COLO668 (cell line): ENCODE data around the gene RNF141.
A peak's percentile ranks its signal among the peaks of the same experiment; 100 is the strongest.

ENCODE experiments used
- DNase-seq: peaks from one replicate; lab custom pipeline; 2025; ENCODE audit not compliant: unreplicated experiment; lab: John Stamatoyannopoulos, UW

RNF141 gene

DNA sequence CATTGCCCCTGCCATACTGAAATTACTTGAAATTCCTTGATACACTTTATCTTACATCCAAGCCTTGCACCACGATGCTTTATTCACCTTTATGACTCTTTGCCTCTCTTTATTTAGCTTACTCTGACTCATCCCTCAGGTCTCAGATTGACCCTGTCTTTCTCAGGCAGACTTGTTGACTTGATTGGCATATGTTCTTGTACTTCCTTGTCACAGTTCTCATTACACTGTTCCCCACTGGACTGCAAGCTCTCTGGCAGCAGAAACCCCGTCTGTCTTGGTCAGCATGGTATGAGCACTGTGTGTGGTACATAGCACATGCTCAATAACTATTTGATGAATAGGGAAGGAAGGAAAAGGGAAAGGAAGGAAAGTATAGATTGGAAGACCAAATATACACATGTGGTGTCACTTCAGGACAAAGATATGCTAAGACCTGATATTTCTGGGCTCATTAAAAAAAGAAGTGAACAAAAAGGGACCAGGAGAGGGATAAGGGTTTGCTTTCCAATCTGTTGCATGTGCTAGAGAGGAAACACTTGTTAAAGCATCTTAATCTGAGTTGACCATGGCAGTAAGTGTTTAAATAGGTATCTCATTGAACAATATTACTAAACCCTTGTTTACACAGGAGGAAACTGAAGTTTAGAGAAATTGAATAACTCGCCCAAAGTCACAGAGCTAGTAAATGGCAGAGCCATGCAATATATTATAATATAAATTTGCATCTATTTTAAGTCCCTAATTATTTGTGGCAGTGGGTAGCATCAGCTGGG lies 20.2 kb upstream of the RNF141 start:
- no peak for DNase-seq

DNA sequence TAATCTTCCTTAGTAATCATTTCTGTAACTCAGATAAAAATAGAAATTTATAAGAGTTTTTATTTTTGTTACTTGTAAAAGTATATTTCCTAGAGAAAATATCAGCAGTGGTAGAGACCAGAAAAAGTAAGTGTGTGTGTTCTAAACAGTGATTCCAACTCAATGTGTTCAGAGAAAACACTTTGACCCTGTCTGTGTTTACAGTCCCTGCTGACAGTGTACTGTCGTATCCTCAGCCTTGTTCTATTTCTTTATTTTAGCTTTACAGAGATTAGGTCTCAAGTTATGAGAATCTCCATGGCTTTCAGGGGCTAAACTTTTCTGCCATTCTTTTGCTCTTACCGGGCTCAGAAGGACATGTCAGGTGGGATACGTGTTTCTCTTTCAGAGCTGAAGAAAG lies 17.3 kb upstream of the RNF141 start:
- DNase-seq, result no peak

DNA sequence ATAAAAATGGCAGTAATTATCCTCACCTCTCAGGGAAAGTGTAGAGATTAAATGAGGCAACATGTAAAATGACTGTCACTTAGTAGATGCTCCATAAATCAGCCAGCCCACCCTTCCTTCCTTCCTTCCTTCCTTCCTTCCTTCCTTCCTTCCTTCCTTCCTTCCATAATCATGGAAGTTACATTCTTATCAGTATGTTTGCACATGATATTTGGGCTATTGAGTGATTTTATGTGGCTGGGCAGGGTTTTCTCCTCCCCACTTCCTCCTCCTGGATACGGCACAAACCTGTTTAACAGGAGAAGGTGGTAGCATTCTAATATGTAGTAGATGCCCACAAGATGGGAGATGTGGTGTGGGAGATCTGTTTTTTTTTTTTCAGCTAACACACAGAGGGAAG lies 15.6 kb upstream of the RNF141 start:
- DNase-seq, result no peak

DNA sequence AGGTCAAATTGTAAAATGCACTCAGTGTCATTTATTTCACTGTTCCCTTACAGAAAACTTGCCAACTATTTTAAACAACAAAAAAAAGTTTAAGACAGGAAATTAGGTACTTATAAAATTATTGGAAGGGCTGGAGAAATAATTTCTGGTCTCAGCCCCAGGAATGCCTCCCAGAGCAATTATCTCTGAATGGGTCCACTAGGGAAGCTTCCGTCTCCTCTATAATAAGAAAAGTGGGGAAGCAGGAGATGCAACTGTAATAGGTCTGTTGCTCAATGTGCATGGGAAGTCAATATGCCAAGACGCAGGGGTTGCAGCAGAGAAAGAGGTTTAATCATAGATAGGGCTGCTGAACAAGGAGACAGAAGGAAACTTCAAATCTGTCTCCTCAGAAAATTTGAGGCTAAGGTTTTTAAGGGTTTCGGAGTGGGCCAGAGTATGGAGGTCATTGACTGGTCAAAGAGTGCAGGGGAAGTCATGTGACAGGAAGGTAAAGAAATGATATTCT lies 10.9 kb upstream of the RNF141 start:
- no peak for DNase-seq

DNA sequence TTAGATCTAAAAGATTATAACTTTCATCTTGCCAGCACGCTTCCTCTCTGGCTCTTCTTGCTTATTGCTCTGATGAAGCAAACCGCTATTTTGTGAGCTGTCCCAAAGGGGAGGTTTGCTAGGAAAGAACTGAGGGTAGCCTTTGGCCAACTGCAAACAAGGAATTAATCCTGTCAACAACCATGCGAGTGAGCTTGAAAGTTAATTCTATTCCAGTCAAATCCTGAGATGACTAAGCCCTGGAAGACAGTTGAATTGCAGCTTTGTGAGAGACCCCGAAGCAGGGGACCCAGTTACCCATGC lies 10.3 kb upstream of the RNF141 start:
- no peak for DNase-seq

DNA sequence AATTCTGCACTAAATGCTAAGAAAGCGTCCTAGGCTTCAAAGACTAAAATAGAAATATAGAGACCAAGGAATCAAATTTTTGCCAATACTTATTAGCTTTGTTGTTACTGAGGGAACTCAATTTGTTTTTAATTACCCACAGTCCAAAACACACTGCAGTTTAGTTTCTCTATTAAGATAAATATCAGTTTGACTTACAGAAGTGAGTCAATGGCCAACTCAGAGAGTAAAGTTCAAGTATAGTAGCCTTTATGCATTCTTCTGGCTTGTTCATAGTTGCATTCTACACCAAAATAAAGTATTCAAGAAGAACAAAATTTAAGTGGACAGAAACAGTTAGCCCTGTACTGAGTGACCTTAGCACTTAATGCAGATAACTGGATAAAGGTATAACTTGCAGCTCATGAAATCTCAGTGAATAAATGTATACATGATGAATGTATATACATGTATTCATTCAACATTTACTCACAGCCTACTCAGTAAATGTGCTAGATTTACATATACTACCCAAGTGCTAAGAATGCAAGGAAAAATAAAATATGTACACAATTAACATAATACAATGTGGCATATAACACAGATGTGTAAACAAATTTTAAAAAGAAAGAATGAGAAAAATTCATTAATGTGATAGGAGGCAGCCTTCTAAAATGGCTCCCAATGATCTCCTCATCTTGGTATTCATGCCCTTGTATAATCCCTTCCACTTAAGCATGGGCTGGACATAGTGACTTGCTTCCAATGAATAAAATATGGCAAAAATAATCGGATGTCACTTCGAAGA lies 9.7 kb upstream of the RNF141 start:
- DNase-seq, result no peak

DNA sequence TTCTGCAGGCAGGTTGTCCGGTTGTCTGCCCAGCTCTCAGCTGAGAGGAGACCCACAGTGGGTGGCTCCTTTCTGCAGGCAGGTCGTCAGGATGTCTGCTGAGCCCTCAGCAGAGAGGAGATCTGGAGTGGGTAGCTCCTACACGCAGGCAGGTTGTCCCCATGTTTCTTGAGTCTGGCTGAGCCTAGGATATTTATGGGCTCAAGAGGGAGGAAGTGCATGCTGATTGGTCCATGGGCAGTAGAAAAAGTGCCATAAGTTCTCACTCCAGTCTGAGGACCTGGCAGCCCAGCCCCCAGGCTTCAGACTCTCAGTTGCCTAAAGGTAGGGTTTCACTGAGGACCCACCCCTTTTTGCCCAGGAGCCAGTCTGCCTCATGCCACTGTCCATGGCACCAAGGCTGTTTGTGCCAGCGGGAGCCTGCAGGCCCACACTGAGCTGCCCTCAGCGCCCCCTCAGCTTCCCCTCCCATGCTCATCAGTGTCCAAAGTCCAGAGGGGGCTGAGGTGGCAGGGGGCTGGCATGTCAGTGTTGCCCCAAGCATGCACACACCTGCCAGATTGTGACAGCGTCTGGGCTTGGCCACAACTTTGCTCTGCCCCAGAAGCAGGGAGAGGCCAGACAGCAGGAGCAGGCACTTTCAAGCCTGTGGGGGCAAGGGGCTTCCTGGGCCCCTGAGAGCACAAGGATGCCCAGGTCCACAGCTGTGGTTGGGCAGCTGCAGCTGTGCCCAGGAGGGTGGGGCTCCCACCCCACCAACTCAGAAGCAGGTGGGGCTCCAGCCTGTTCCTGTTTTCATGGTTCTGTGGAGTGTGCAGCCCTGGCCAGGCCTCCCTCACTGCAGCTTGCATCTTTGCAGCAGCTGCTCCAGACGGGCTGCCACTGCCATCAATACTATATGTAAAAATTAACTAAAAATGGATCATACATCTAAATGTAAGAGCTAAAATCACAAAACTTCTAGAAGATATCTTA lies 3.8 kb upstream of the RNF141 start:
- DNase-seq, result no peak

DNA sequence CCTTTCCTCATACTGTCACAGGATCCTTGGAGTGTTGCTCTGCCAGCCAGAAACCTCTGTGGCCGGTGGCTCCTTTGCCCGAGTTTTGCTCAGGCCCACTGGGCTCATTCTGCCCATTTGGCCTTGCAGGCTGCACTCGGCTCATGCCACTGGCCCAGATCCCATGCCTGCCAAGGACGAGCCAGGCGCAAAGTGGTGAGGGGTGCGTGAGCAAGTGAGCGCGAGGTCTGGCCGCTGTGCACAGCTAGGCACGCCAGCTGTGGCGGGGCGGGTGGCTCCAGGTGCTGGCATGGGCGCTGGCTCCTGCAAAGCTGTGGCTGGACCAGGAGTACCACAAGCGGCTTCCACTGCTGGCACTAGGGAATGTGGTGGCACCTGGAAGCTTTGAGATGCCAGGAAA lies 2.8 kb upstream of the RNF141 start:
- DNase-seq, result no peak

DNA sequence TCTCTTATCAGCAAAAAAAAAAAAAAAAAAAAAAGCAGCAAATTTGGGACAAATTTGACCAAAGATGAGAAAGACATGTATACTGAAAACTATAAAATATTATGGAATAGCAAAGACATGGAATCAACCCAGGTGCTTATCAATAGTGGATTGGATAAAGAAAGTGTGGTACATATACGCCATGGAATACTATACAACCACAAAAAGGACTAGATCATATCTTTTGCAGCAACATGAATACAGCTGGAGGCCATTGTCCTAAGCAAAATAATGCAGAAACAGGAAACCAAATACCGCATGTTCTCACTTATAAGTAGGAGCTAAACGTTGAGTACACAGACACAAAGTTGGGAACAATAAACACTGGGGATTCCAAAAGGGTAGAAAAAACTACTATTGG lies 1.8 kb upstream of the RNF141 start:
- DNase-seq, result no peak

DNA sequence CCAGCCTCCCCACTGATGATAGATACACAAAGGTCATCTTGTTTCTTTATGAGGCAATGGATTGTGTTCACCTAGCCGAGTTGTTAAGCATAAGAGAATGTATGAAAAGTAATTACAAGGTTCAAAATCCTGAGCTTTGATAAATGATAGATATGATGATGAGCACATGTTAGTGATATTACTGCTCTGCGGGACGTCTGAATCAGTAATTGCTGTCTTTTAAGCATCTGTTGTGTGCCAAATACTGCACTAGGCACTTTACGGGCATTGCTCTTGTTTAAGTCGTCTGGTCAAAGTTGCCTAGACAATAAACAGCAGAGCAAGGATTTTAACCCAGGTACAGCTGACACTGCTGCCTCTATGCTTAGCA lies 559 bp upstream of the RNF141 start:
- no peak for DNase-seq

DNA sequence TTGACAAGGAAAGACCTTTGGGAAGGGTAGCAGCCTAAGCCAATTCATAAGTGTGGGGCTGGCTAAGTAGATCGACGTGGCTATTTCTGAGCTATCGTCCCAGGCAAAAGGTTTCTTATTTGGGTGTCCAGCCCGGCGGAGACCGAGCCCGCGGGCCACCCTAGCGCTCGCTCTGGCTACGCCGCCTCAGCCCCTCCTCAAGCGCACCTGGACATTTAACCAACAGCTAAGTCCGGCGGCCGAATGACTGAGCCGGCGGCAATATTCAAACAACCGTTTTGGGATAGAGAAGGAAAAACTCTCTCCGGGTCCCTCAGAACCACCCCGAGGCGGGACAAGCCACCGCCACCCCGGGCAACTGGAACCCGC lies 457 bp downstream of the RNF141 start:
- DNase-seq, result peak; percentile 60

DNA sequence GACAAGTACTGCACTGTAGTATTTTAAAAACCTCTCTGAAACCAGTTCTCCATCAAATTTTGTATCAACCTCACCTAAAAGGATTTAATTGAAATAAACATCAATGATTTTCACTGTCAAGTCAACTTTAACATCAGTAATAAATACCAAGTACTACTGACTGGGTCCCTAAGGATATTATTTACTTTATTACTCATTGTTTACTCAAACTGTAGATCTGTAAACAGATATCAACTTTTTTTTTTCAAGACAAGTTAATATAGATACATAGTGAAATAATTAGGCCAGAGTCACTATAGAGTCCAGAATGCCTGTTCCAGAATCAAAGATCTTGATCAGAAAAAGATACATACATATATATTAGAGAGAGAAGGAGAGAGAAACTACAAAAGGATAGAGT lies 1.6 kb downstream of the RNF141 start:
- DNase-seq, result no peak

DNA sequence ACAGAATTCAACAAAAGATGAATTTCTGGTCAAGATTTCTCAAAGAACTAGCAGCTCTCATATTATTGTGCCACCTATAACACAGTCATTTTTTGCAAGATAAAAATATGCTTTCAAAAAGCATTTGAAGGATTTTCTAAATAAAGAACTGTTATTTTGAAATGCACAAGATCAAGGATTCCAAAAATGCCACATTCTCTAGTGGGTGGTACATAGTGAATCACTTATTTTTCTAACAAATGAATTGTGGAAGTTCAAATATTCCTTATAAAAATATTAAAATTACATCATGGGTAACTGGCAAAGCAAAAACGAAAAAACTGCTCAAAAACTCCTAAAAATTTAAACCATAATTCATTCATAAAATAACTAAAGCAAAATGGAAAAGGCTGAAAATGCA lies 2.1 kb downstream of the RNF141 start:
- DNase-seq, result no peak

DNA sequence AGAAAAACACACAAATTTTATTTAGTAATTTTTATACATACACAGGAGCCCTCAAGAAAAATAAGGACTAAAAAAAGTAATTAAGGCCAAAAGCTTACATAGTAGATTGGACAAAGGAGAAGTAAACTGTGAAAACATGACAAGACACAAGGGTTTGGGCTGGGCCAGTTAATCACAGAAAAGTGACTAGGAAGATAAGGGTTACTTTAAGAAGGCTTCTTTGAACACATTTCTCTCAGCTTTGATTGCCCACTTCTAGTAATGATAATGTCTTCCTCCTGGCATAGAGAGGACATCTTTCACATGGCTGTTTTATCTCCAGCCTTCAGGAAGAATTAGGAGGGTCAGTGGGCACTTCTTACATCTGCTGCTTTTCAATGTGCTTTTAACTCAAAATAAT lies 3.4 kb downstream of the RNF141 start:
- DNase-seq, result no peak

DNA sequence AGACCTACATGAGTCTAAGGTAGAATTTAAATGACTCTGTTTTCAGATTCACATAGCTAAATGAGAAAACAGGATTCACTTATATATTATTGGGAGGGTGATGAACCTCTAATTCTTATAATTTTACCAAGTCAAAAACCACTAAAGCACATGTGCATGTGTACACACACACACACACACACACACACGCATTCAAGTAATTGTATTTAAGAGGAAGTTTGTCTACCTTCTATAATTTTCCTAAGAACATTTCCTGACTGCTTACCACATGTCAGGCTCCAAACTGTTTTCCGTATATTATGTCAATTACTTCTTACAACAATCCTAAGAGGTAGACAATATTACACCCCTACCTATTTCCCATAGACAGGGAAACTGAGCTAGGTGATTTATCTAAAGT lies 6.7 kb downstream of the RNF141 start:
- DNase-seq, result no peak

DNA sequence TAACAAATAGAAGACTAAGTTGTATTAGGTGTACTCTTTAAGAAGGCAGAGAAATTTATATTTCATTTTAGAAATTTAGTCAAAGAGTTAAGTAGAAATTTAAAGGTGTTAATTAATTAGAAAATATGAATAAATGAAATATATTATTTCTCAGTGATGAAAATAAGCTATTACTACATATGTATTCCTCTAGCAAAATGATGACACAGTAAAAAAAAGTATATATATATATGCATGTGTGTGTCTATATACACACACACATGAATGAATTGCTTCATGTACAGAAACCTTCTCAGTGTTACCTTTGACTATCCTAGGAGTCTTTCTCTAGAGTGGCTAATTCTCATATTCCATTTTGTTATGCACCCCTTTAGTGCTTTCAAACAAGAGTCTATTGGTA lies 7.7 kb downstream of the RNF141 start:
- DNase-seq, result no peak

DNA sequence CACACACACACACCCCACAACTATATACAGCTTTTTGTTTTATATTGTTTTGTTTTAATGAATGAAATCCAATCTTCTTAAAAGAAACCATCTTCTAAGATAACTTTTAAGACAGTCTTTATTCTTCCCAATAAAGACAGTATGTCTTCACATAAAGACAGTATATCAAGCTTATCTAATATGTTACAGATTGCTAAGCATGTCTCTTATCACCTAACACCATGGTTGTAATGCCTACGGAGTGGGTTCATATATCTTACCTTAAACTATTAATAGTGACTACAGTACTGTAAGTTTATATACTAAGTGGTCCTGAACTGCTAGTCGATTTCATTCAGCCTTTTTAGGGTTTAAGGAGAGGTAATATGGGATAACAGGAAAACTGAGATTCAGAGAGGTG lies 8.5 kb downstream of the RNF141 start:
- no peak for DNase-seq

DNA sequence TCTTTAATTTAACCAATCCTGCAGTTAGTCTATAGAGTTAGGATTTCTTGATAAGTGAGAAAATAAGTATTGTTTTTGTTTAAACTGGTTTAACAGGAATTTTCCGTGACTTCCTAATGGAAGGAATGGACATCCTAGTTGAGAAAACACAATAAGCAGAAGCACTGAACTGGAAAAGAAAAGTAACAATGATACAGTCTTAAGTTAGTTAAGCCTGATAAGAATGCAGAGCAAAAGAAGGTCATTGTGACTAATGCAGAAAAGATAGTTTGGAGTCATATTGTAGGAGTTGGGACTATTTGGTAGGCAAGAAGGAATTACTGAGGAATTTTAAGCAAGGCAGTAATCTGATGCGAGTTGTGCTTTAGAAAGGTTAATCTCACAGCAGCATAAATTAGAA lies 11.7 kb downstream of the RNF141 start:
- no peak for DNase-seq

DNA sequence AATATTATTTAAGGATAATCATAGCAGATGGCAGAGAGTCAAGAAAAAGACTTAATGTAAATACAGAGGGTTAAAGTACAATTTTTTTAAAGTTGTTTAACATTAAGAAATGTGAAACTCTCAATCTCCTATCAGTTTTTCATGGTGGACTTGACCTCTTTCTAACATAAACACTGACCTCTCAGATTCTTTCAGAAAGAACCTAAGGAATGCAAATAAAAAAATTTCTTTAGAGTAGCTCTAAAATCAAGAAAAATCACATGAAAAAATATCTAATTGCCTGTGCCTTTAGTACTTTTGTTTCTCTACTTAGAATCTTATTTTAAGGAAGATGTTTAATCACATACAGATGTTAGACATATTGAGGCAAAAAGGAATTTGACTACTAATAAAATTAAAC lies 12.9 kb downstream of the RNF141 start:
- no peak for DNase-seq

DNA sequence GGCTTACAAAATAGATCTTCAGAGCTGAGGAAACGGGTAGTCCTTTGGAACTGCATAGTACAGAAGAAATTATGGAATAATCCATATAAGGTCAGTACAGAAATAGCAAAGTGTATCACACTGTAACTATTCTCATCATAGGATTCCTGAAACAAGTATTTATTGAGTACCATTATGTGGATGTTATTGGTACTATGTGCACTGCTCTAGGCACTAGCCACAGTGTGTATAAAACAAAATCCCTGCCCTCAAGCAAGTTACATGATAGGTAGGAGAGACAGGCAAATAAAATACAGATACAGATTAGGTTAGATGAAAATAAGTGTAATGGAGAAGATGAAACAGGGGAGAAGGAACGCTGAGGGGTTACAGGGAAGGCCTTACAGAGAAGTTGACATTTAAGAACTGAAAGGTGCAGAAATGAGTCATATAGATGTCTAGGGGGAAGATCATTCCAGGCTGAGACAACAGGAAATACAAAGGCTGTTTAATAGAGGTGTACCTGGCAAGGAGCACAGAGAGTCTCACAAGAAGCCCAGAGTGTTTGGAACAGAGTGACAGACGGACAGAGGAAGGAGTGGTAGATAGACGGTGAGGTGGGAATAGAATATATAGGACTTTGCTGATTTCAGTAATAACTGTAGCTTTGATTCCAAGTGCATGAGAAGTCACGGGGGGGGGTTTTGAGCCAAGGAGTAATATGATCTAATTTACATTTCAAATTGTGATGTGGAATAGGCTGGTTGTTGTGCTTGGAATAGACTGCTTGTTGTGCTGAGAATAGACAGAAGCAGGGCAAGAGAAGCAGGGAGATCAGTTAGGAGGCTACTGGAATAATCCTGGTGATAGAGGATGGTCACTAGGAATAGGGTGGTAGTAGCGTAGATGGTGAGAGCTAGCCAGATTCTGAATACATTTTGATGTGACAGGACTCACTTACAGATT lies 13.7 kb downstream of the RNF141 start:
- no peak for DNase-seq

DNA sequence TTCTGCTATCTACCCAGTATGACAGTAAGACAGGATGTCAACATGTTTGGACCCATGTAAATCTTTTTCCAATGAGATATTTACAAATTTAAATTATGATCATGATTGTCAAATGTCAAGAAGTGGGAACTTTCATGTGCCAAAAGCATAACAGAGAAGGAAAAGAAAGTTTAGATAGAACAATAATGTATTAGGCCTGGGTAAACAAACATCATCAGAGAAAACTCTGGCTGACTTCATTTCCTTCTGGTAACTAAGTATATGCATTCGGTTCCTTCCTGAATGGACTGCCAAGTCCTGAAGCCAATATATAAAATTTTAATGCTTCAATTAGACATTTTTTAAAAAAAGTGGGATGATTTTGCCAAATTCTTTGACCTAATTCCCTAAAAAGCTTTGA lies 16.5 kb downstream of the RNF141 start:
- no peak for DNase-seq
